HAP-1 (cell line): Measurements from ENCODE around the gene RAB3IP.
"Not testable (repeated sequence)": the region's sequence is repeated elsewhere in the genome, so short reads cannot be mapped to it uniquely, and the experiment has no call there.

Experiments
- DNase-seq, 2 experiments: peaks; one replicate each; pipeline ENCODE4 v3.0.0-alpha.2; 2016 to 2020; ENCODE audit warnings: low spot score in 2 of 2
- H3K27me3 ChIP-seq: fragments of 250-450 bp; sonication (Bioruptor Pico); 2 replicates; pipeline ENCODE4 v1.5.1; 2020; ENCODE audit warnings: low read depth, mild to moderate bottlenecking, moderate library complexity
- H3K36me3 ChIP-seq: fragments of 250-450 bp; sonication (Bioruptor Pico); replicated peaks from 2 replicates; pipeline ENCODE4 v1.5.1; 2020; ENCODE audit warnings: mild to moderate bottlenecking
- H3K4me1 ChIP-seq: fragments of 250-450 bp; sonication (Bioruptor Pico); 2 replicates; pipeline ENCODE4 v1.5.1; 2020; ENCODE audit warnings: mild to moderate bottlenecking
- H3K4me3 ChIP-seq: fragments of 250-450 bp; sonication (Bioruptor Pico); 2 replicates; pipeline ENCODE4 v1.5.1; 2020; ENCODE audit warnings: mild to moderate bottlenecking, moderate library complexity
- H3K9me3 ChIP-seq: fragments of 250-450 bp; sonication (Bioruptor Pico); 2 replicates; pipeline ENCODE4 v1.5.1; 2020; ENCODE audit warnings: mild to moderate bottlenecking, moderate library complexity
- in situ Hi-C: fragments of 300-500 bp; cut with MboI; formaldehyde crosslinking; loops from 3 replicates; pipeline ENCODE4 v1.14.3; 2020; ENCODE audit warnings: low sequenced_read_pairs, inconsistent platforms, mixed read lengths

RAB3IP gene

DNA sequence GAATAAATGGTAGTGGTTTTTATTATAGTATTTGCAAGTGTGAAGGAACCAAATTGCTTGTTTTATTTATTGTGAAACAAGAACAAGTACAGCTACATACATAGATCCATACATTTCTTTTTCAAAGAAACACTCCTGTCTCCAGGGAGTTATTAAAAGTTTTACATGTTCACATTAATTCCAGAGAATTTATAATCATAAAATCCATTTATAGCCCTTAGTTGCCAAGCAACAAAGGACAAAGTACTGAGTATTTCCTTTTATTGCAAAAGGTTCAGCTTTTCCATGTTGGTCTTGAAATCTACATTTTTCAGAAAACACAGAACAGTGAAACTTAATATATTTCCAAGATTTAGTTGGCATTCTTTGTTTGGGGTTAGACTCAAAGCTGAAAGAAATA lies 95.9 kb downstream of the RAB3IP start:
- H3K9me3 ChIP-seq, result no peaks in the 10 kb centered on the region
- DNase-seq, result no peak
- no peaks in the 10 kb centered on the region for H3K4me1 ChIP-seq
- H3K4me3 ChIP-seq, result no peak overlapping the region
- H3K27me3 ChIP-seq, result no peaks in the 10 kb centered on the region
- in situ Hi-C loops, result no loop called here
- no peaks in the 10 kb centered on the region for H3K36me3 ChIP-seq

DNA sequence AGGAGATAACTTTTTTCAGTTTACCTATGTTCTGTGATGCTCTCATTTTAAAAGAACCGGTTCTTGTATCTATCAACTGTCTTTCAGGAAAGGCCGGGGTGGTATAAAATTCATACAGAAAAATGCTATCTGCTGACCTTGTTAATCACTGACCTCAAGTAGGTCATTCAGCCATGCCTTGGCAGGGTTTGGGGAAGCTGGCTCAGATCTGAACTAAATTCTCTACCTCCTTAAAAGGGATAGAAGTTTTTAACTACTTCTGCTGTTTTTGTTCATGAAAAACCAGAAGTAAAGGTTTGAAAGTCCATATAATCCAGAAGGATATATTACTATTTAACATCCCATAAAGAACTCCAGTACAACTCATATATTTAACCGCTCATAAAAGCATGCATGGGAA lies 96.4 kb downstream of the RAB3IP start:
- no peak for DNase-seq
- Histone ChIP-seq H3K4me3 (no peak overlapping the region), H3K36me3 (no peaks in the 10 kb centered on the region), H3K9me3 (no peaks in the 10 kb centered on the region), H3K4me1 (no peaks in the 10 kb centered on the region), H3K27me3 (no peaks in the 10 kb centered on the region)
- in situ Hi-C loops, result no loop called here

DNA sequence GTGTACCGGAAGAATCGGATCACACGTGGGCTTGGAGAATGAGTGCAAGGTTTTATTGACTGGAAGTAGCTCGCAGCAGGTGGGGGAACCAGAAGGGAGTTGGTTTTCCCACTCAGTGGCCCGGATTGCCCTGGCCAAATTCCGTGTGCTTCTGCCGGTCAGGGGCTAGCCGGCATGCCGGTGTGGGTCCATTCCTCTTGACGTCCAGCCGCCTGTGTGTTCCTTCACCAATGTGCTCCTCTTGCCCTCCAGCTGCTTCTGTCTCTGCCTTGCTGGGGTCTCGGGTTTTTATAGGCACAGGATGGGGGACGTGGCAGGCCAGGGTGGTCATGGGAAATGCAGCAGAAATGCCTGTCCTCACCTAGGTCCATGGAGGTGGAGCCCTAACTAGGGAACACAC lies 97.4 kb downstream of the RAB3IP start:
- H3K36me3 ChIP-seq, result no peaks in the 10 kb centered on the region
- no peaks in the 10 kb centered on the region for H3K9me3 ChIP-seq
- H3K27me3 ChIP-seq, result no peaks in the 10 kb centered on the region
- H3K4me1 ChIP-seq, result no peaks in the 10 kb centered on the region
- no peak for DNase-seq
- in situ Hi-C loops, result no loop called here
- H3K4me3 ChIP-seq, result no peak overlapping the region

DNA sequence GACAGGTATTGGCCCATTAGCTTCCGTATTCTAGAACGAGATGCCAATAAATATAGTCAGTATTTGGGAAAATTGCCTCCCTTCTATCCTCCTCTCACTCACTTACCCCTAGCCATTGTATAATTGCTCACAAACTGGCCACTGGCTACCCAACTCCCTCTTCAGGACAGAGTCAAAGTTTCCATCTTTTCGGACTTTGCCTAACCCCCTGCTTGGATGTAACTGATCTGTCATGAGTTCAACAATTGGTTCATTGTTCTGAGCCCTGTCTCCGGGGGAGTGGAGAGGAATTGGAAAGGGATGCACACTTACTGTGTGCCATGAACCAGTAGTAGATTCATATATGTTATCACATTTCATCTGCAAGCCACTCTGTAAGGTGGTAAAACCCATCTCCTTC lies 98.5 kb downstream of the RAB3IP start:
- Histone ChIP-seq H3K27me3 (no peaks in the 10 kb centered on the region), H3K9me3 (no peaks in the 10 kb centered on the region), H3K4me1 (no peaks in the 10 kb centered on the region), H3K4me3 (no peak overlapping the region), H3K36me3 (no peaks in the 10 kb centered on the region)
- DNase-seq, result no peak
- in situ Hi-C loops, result no loop called here

DNA sequence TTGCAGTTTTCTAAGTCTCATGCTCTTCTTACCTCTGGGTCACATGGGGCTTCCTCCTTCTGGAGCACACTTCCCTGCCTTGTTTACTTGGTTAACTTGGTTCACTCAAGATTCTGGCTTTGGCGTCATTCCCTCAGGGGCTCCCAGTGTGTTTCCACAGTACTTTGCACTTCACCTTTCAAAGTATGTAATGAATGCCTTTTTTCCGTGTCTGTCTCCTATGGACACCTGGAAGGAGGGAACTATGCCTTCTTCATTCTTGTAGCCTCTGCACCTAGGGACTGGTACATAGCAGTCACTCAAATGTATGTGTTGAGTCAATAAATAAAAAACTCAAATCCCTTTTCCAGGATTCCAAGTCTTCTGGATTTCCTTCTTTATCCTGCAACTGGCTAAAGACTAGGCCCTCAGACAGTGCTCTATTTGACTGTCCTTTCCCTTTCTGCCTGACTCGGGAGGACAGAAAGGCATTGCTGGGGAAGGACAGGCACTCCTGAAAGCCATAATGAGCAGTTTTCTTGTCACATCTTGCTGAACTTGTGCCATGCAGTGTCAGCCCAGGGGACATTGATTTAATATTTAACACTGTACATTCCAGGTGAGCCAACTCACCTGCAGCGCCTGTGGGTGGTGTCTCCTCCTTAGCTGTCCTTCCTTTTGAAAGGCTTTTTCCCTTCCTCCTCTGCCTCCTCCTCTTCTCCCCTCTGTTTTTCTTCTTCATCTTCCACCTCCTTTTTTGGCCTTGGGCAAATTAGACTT lies 99.2 kb downstream of the RAB3IP start:
- H3K27me3 ChIP-seq, result no peaks in the 10 kb centered on the region
- no peaks in the 10 kb centered on the region for H3K4me1 ChIP-seq
- in situ Hi-C loops, result no loop called here
- no peaks in the 10 kb centered on the region for H3K36me3 ChIP-seq
- H3K4me3 ChIP-seq, result no peak overlapping the region
- H3K9me3 ChIP-seq, result no peaks in the 10 kb centered on the region
- DNase-seq, result no peak

DNA sequence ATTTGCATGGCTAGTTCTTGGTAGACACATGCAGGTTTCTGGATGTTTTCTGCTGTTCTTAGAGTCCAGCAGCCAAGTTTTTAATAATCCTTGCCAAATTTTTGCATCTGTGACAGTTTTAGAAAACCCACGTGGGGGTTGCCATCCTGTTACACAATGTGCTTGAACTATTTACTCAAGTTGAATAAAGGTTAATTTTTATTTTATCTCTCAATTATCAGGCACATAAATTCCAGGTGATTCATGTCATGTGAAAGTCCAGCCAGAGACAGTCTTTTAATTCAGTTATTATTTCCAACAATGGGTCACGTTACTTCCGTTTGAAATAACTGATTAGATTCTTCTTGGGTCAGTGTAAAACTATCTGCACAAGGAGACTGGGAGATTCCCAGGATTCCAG lies 102.1 kb downstream of the RAB3IP start:
- no peaks in the 10 kb centered on the region for H3K4me1 ChIP-seq
- no peak overlapping the region for H3K4me3 ChIP-seq
- no peak for DNase-seq
- in situ Hi-C loops, result no loop called here
- H3K27me3 ChIP-seq, result no peaks in the 10 kb centered on the region
- H3K36me3 ChIP-seq, result no peaks in the 10 kb centered on the region
- no peaks in the 10 kb centered on the region for H3K9me3 ChIP-seq

DNA sequence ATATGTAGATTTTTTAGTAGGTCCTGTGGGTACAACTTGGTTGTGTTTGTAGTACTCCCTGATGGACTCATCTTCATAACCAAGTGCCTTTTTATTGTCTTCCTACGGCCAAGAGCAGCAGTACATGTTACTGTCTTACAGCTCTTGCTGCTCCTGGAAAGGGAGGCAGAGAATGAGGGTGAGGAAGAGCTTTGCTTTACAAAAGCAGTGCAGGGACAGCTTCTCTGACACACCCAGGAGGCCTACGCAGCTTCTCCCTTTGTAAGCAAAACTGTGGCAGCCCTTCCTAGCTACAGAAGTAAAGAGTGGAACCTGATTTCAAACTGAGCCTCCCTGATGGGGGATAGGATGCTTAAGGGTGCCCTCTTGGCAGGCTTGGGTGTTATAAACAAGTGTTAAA lies 104.9 kb downstream of the RAB3IP start:
- H3K4me1 ChIP-seq, result no peaks in the 10 kb centered on the region
- no peak overlapping the region for H3K4me3 ChIP-seq
- H3K36me3 ChIP-seq, result no peaks in the 10 kb centered on the region
- DNase-seq, result no peak
- in situ Hi-C loops, result no loop called here
- no peaks in the 10 kb centered on the region for H3K27me3 ChIP-seq
- no peaks in the 10 kb centered on the region for H3K9me3 ChIP-seq

DNA sequence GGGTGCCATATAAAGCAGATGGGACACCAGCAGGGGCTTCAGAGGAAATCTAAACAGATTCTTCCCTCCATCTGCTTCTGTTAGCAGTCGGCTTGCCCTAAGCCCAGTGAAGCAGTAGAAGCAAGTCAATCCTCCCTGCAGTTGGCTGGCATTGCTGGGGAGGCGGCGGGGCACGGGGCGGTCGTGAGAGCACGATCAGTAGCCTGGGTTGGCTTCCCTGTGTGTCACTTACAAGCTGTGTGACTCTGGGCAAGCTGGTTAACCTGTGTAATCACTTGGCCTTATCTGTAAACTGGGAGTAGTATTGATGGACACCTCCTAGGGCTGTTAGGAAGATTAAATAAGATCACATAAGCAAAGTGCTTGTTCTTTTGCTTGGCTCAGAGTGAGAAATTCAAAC lies 105.8 kb downstream of the RAB3IP start:
- in situ Hi-C loops, result no loop called here
- no peak overlapping the region for H3K4me3 ChIP-seq
- H3K36me3 ChIP-seq, result no peaks in the 10 kb centered on the region
- H3K27me3 ChIP-seq, result no peaks in the 10 kb centered on the region
- no peak for DNase-seq
- no peaks in the 10 kb centered on the region for H3K4me1 ChIP-seq
- no peaks in the 10 kb centered on the region for H3K9me3 ChIP-seq

DNA sequence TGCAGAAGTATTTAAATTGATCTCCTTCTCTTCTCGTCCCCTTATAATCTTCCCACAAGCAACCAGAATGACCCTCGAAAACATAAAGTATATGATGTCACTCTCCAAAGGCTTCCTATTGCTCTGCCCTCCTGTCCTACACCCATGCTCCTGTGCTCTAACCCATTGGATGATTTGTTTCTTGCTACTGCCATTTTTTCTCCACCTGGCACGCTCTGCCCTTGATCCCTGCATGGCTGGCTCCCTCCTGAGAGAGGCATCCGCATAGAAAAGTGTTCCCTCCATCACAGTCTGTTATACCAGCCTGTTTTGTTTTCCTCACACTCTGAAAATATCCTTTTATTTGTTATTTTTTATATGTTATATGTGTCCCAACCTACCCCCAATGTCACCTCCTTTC lies 106.2 kb downstream of the RAB3IP start:
- Histone ChIP-seq H3K27me3 (no peaks in the 10 kb centered on the region), H3K36me3 (no peaks in the 10 kb centered on the region), H3K4me3 (no peak overlapping the region), H3K4me1 (no peaks in the 10 kb centered on the region), H3K9me3 (no peaks in the 10 kb centered on the region)
- no peak for DNase-seq
- in situ Hi-C loops, result no loop called here

DNA sequence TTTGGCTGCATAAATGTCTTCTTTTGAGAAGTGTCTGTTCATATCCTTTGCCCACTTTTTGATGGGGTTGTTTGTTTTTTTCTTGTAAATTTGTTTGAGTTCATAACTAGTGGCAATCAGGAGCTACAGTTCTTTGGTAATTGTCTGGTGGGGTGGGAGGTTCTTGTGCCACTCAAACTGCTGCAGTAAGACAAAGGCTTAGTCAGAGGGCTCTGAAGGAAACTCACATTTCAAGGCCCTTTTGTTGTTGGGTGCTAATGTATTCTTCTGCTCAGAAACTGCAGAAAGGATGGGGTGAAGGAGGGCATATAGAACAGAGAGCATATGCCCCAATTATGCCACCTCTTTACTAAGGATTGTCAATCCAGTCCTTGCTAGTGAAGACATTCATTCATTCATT lies 108.3 kb downstream of the RAB3IP start:
- no peak overlapping the region for H3K4me3 ChIP-seq
- H3K27me3 ChIP-seq, result no peaks in the 10 kb centered on the region
- in situ Hi-C loops, result no loop called here
- H3K9me3 ChIP-seq, result no peaks in the 10 kb centered on the region
- no peaks in the 10 kb centered on the region for H3K4me1 ChIP-seq
- H3K36me3 ChIP-seq, result no peaks in the 10 kb centered on the region
- DNase-seq, result no peak

DNA sequence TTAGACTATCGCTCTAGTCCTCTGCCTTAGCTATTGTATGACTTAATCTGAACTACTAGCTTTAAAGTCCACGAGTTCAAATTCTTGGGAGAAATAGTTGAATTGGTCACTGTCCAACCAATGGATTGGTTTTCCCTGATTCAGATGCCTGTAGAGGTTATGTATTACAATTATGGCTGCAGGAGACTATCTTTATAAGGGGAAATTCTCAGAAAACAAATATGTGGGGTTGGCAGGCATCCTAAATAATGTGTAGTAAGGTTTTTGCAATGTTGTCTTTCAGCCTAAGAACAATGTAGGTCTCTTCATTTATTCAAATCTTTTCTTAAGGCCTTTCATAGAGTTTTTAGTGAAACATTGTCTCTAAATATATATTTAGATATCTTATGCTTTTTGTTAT lies 113.3 kb downstream of the RAB3IP start:
- no peak for DNase-seq
- H3K9me3 ChIP-seq, result no peaks in the 10 kb centered on the region
- in situ Hi-C loops, result no loop called here
- H3K4me1 ChIP-seq, result no peaks in the 10 kb centered on the region
- H3K27me3 ChIP-seq, result no peaks in the 10 kb centered on the region
- no peak overlapping the region for H3K4me3 ChIP-seq
- no peaks in the 10 kb centered on the region for H3K36me3 ChIP-seq

DNA sequence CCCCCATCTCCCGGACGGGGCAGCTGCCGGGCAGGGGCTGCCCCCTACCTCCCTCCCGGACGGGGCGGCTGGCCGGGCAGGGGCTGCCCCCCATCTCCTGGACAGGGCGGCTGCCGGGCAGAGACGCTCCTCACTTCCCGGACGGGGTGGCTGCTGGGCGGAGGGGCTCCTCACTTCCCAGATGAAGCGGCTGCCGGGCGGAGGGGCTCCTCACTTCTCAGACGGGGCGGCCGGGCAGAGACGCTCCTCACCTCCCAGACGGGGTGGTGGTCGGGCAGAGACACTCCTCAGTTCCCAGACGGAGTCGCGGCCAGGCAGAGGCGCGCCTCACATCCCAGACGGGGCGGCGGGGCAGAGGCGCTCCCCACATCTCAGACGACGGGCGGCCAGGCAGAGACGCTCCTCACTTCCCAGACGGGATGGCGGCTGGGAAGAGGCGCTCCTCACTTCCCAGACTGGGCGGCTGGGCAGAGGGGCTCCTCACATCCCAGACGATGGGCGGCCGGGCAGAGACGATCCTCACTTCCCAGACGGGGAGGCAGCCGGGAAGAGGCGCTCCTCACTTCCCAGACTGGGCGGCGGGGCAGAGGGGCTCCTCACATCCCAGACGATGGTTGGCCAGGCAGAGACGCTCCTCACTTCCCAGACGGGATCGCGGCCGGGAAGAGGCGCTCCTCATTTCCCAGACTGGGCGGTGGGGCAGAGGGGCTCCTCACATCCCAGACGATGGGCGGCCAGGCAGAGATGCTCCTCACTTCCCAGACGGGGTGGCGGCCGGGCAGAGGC lies 114.7 kb downstream of the RAB3IP start:
- H3K4me3 ChIP-seq, DNase-seq, H3K4me1 ChIP-seq, H3K36me3 ChIP-seq, H3K9me3 ChIP-seq, H3K27me3 ChIP-seq, in situ Hi-C loops: not testable (repeated sequence)

DNA sequence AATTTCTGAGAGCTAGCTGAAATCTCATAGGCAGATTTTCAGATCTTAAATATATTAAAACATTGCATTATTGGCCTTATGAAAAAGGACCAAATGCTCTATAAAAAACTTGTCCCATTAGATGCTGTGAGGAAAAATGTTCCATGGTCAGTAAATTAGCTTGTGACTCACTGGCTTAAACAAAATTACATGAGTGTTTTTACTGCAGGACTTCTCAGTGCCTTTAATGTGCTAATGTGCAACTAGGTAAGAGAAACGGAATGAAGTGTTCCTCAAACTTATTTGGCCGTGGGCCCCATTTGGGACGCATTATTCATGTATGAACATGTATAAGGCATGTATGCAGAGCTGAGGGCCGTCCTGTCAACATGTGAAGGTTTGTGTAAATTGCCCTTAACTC lies 128.0 kb downstream of the RAB3IP start:
- Histone ChIP-seq H3K36me3 (no peaks in the 10 kb centered on the region), H3K9me3 (no peaks in the 10 kb centered on the region), H3K4me1 (no peaks in the 10 kb centered on the region), H3K4me3 (no peak overlapping the region), H3K27me3 (peaks cover 2% of the 10 kb centered on the region; the same call in 1 of the 2 replicates)
- DNase-seq, result no peak
- in situ Hi-C loops, result no loop called here

DNA sequence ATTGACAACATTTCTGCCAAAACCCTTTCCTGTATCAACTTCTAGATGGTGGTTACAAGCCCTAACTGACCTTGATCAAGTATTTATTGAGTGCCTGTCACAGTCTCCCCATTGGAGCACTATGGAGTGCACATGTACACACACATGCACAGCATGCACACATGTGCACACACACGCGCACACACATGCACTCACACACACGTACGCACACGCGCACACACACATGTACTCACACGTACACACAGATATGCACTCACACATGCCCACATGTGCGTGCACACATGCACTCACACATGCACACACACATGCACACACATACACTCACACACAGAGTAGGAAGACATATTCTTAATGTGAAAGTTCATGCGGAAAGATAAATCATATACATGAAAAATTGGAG lies 130.0 kb downstream of the RAB3IP start:
- Histone ChIP-seq H3K27me3 (peaks cover 2% of the 10 kb centered on the region; the same call in 1 of the 2 replicates), H3K36me3 (no peaks in the 10 kb centered on the region), H3K4me3 (no peak overlapping the region), H3K9me3 (no peaks in the 10 kb centered on the region), H3K4me1 (no peaks in the 10 kb centered on the region)
- in situ Hi-C loops, result no loop called here
- DNase-seq, result no peak
